Breast epithelium (tissue), 3 donors: Measurements from ENCODE around the gene RAB24.

ENCODE experiments used
- POLR2A ChIP-seq: fragments of 450-650 bp; IDR thresholded peaks from one replicate; pipeline ENCODE4 v1.6.1; 2016; ENCODE audit warnings: antibody characterized with exemption, mild to moderate bottlenecking, moderate library complexity
- TF ChIP-seq, protein P1 (sequence below), 3 donors: fragments of 450-650 bp; IDR thresholded peaks; one replicate each; pipeline ENCODE4 v1.5.1; 2016 to 2017; ENCODE audit warnings: antibody characterized with exemption in 3 of 3, mild to moderate bottlenecking in 3 of 3, moderate library complexity in 3 of 3

DNA sequence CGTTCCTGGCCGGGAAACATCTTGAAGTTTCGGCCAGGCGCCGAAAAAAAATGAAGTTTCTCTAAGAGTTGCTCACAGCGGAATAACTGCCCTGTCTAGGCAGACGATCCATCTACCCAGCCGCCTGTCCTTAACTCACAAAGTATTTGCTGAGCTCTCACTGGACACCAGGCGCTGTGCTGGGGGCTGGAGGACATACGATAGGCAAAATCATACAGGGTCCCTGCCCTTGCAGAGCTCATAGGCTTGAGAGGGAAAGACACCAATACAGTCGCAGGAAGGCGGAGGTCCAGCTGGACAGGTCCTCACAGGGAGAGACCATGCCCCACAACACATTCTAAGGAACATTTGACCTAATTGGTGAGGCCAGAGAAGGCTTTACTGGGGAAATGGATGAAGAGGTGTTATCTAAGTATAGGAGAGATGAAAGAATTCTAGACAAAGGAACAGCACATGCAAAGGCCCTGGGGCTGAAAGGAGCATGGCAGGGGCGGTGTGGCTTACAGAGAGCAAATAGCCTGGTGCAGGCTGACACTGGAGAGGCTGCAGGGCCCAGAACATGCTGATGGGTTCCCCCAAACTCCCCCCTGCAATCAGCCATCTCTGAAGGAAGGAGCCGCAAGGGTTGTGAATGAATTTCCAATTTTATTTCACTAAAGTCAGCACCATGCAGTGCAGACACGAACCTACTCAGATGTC is 10.2 kb upstream of the RAB24 start:
- TF ChIP-seq, protein P1, sequence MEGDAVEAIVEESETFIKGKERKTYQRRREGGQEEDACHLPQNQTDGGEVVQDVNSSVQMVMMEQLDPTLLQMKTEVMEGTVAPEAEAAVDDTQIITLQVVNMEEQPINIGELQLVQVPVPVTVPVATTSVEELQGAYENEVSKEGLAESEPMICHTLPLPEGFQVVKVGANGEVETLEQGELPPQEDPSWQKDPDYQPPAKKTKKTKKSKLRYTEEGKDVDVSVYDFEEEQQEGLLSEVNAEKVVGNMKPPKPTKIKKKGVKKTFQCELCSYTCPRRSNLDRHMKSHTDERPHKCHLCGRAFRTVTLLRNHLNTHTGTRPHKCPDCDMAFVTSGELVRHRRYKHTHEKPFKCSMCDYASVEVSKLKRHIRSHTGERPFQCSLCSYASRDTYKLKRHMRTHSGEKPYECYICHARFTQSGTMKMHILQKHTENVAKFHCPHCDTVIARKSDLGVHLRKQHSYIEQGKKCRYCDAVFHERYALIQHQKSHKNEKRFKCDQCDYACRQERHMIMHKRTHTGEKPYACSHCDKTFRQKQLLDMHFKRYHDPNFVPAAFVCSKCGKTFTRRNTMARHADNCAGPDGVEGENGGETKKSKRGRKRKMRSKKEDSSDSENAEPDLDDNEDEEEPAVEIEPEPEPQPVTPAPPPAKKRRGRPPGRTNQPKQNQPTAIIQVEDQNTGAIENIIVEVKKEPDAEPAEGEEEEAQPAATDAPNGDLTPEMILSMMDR (IDR thresholded peaks at IDR 0.05): no peak
- no peak for TF ChIP-seq POLR2A
